ENCODE measurements around the gene HDAC4. TPM values are rescaled to one million over a fixed set of nuclear protein-coding genes. Genes with fewer than 3 reads are reported as not detected.

The HDAC4 gene
- total and polyA plus RNA-seq, 2 of the 4 experiments (the other 2 are of a cell fraction), result 4.1 to 7.2 TPM

DNA sequence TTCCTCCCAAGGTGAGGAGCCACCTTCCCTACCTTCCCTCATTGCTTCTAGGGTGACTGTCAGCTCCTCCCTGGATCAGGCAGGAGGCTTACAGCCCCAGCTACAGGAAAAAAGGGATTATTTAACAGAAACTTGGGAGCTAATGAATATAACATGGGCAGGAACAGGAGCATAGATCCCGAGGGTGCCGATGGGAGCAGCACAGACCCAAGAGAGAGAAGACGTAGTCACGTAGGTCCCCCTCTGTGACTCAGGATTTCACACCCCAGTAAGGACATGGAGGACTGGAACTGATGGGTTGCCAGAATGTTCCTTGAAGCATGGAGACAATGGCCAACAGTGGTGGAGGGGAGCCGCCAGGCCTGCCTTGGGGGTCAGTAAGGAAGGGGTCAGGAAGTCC is 10.3 kb upstream of the HDAC4 start:
- no peak overlapping the region for H3K14ac ChIP-seq (replicated peaks; ENCODE audit: low read depth, low read length)

More for the DNA sequence above, 10.3 kb upstream of the HDAC4 start:
- Histone ChIP-seq H3K4me2 (ENCODE audit: low read depth, low read length) (no peak overlapping the region), H4K8ac (ENCODE audit: low read depth in 2 of 2, low read length in 2 of 2) (no peak overlapping the region), H4K5ac (ENCODE audit: low read depth, low read length) (no peak overlapping the region), H3K23ac (ENCODE audit: low read depth, low read length) (no peak overlapping the region), H3K9ac (ENCODE audit: low read depth, low read length) (no peak overlapping the region), H2AFZ (replicated peaks; ENCODE audit: low read length, poor library complexity) (no peak overlapping the region), H2BK15ac (ENCODE audit: low read depth, low read length) (no peak overlapping the region), H2BK120ac (ENCODE audit: low read depth, low read length) (no peak overlapping the region), H3K4me3 (ENCODE audit: insufficient read depth, low read depth, low read length) (no peak overlapping the region), H2BK5ac (ENCODE audit: low read depth, low read length, poor library complexity, severe bottlenecking) (no peak overlapping the region), H3K18ac (ENCODE audit: low read depth, low read length) (no peak overlapping the region), H3K36me3 (ENCODE audit: control insufficient read depth, insufficient read depth, low read length) (no peaks in the 10 kb centered on the region), H3K9me1 (ENCODE audit: insufficient read depth, low read length) (no peaks in the 10 kb centered on the region), H3K9me3 (ENCODE audit: control insufficient read depth, insufficient read depth, low read length) (peaks cover 5% of the 10 kb centered on the region), H2AK5ac (ENCODE audit: low read depth, low read length) (no peak overlapping the region), H4K20me1 (ENCODE audit: insufficient read depth, low read length) (no peaks in the 10 kb centered on the region), H3K56ac (ENCODE audit: extremely low read depth, insufficient read depth, low read length) (no peak overlapping the region), H3K27me3 (ENCODE audit: control insufficient read depth, insufficient read depth, low read length) (peaks cover 13% of the 10 kb centered on the region), H3K79me1 (ENCODE audit: low read depth in 1 of 2, low read length in 2 of 2) (no peaks in the 10 kb centered on the region), H2AK9ac (replicated peaks; ENCODE audit: low read depth, low read length, poor library complexity) (no peak overlapping the region), H3K4ac (ENCODE audit: low read depth, low read length) (no peak overlapping the region), H3K27ac (ENCODE audit: insufficient read depth, low read length) (no peak overlapping the region), H3K4me1 (ENCODE audit: control insufficient read depth, insufficient read depth, low read length) (no peaks in the 10 kb centered on the region), H4K91ac (ENCODE audit: insufficient read depth, low read depth, low read length) (no peak overlapping the region), H2BK20ac (ENCODE audit: low read depth, low read length) (no peak overlapping the region)
- no CpG with 5 or more reads among the region's 5 CpGs for WGBS, 2 experiments (ENCODE audit: extremely low coverage in 2 of 2, insufficient read length in 1 of 2)
- in situ Hi-C loops (cut with MboI; ENCODE audit: low sequenced_read_pairs), result no loop called here
- TF ChIP-seq RAD21 (IDR thresholded peaks at IDR 0.05; ENCODE audit: low read length), result no peak
- TF ChIP-seq MAFK (IDR thresholded peaks at IDR 0.05; ENCODE audit: low read depth, low read length), result no peak
- TF ChIP-seq BHLHE40 (IDR thresholded peaks at IDR 0.05; ENCODE audit: low read depth, low read length), result no peak
- TF ChIP-seq NFE2L2 (IDR thresholded peaks at IDR 0.05; ENCODE audit: low read depth, low read length), result no peak
- TF ChIP-seq RFX5 (IDR thresholded peaks at IDR 0.05; ENCODE audit: low read depth, low read length), result no peak
- no peak for TF ChIP-seq POLR2A (IDR thresholded peaks at IDR 0.05; ENCODE audit: low read depth, low read length)
- TF ChIP-seq, protein P1, sequence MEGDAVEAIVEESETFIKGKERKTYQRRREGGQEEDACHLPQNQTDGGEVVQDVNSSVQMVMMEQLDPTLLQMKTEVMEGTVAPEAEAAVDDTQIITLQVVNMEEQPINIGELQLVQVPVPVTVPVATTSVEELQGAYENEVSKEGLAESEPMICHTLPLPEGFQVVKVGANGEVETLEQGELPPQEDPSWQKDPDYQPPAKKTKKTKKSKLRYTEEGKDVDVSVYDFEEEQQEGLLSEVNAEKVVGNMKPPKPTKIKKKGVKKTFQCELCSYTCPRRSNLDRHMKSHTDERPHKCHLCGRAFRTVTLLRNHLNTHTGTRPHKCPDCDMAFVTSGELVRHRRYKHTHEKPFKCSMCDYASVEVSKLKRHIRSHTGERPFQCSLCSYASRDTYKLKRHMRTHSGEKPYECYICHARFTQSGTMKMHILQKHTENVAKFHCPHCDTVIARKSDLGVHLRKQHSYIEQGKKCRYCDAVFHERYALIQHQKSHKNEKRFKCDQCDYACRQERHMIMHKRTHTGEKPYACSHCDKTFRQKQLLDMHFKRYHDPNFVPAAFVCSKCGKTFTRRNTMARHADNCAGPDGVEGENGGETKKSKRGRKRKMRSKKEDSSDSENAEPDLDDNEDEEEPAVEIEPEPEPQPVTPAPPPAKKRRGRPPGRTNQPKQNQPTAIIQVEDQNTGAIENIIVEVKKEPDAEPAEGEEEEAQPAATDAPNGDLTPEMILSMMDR (conservative IDR thresholded peaks at IDR 0.05; ENCODE audit: low read depth, low read length), result no peak
- no peak for TF ChIP-seq CEBPB (IDR thresholded peaks at IDR 0.05; ENCODE audit: low read depth, low read length)
- TF ChIP-seq FOS (IDR thresholded peaks at IDR 0.05; ENCODE audit: low read depth, low read length), result no peak
- TF ChIP-seq, protein P2, sequence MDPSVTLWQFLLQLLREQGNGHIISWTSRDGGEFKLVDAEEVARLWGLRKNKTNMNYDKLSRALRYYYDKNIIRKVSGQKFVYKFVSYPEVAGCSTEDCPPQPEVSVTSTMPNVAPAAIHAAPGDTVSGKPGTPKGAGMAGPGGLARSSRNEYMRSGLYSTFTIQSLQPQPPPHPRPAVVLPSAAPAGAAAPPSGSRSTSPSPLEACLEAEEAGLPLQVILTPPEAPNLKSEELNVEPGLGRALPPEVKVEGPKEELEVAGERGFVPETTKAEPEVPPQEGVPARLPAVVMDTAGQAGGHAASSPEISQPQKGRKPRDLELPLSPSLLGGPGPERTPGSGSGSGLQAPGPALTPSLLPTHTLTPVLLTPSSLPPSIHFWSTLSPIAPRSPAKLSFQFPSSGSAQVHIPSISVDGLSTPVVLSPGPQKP (IDR thresholded peaks at IDR 0.05; ENCODE audit: borderline replicate concordance, low read depth, low read length), result no peak
- no peak for TF ChIP-seq CHD1 (IDR thresholded peaks at IDR 0.05; ENCODE audit: low read depth, low read length)
- TF ChIP-seq RCOR1 (IDR thresholded peaks at IDR 0.05; ENCODE audit: insufficient replicate concordance, low read length), result no peak
- dilution Hi-C loops (cut with HindIII; ENCODE audit: low sequenced_read_pairs, unreplicated experiment), result no loop called here
- ChIA-PET CTCF (no interaction called here), POLR2A (ENCODE audit: unreplicated experiment) (no interaction called here)
- no peak for DNase-seq
- BruUV-seq (replicated peaks), result no TSS peak
- intact Hi-C loops (cut with micrococcal nuclease), result no loop called here
- ATAC-seq (ENCODE audit: low read depth), result no peak

All from IMR-90 (cell line).